ENCODE measurements around the gene EBI3. TPM values are rescaled to one million over a fixed set of nuclear protein-coding genes. Genes with fewer than 3 reads are reported as not detected.

The EBI3 gene
- total and polyA plus RNA-seq, 4 donors: 1.8 to 7.8 (median 2.5) TPM

- peak within 1 kb of the TSS; percentile 71 to 85 (median 72) for H3K4me3 ChIP-seq (ENCODE audit: low read depth in 1 of 3, low read length in 3 of 3)
- H3K9me3 ChIP-seq (ENCODE audit: control insufficient read depth in 4 of 4, low read length in 3 of 4): no peaks in the 10 kb centered on the region
- TF ChIP-seq SP1 (IDR thresholded peaks at IDR 0.05): peak; percentile 75
- no peak for TF ChIP-seq TAF1 (conservative IDR thresholded peaks at IDR 0.05)
- peak in 1 of 2 donors; percentile 20 for TF ChIP-seq JUND (IDR thresholded peaks at IDR 0.05)
- TF ChIP-seq HNF4A (conservative IDR thresholded peaks at IDR 0.05): peak in 1 of 2 donors; percentile 6
- TF ChIP-seq CTCF (IDR thresholded peaks at IDR 0.05; ENCODE audit: low read depth, low read length, missing input control): no peak
- peak; percentile 39 for TF ChIP-seq ATF3 (IDR thresholded peaks at IDR 0.05)
- peak; percentile 98 to 100 for TF ChIP-seq GABPA (IDR thresholded peaks at IDR 0.05 in 1 of 2, conservative IDR thresholded peaks at IDR 0.05 in 1 of 2)
- TF ChIP-seq REST (IDR thresholded peaks at IDR 0.05): peak; percentile 74
- no peak for TF ChIP-seq FOXA2 (IDR thresholded peaks at IDR 0.05)
- TF ChIP-seq EGR1 (IDR thresholded peaks at IDR 0.05; ENCODE audit: low read depth in 2 of 2): peak; percentile 60 to 67
- TF ChIP-seq RAD21 (IDR thresholded peaks at IDR 0.05): peak in 1 of 2 donors; percentile 7
- TF ChIP-seq YY1 (IDR thresholded peaks at IDR 0.05): peak; percentile 95
- peak; percentile 56 for TF ChIP-seq FOXA1 (IDR thresholded peaks at IDR 0.05)
- peak; percentile 63 for TF ChIP-seq MAX (IDR thresholded peaks at IDR 0.05)
- TF ChIP-seq RXRA (IDR thresholded peaks at IDR 0.05): peak in 1 of 2 donors; percentile 59
- TF ChIP-seq NR2F2 (IDR thresholded peaks at IDR 0.05): peak; percentile 59
- TF ChIP-seq HNF4G (IDR thresholded peaks at IDR 0.05): no peak
- TF ChIP-seq ZBTB33 (IDR thresholded peaks at IDR 0.05): no peak
- H3K9ac ChIP-seq (ENCODE audit: low read depth in 1 of 2, low read length in 2 of 2): peak within 1 kb of the TSS; percentile 71 to 79
- DNase-seq (ENCODE audit: low spot score): peak; percentile 92
- no peaks in the 10 kb centered on the region for H3K27me3 ChIP-seq (ENCODE audit: control insufficient read depth in 4 of 4, insufficient read depth in 4 of 4, low read length in 3 of 4)
- peaks cover 13 to 34% (median 24%) of the 10 kb centered on the region in 4 donors for H3K4me1 ChIP-seq (ENCODE audit: control insufficient read depth in 4 of 4, insufficient read depth in 4 of 4, low read length in 3 of 4)
- under 1% methylated on average over 58 of the region's 58 CpGs for WGBS
- H3K27ac ChIP-seq (ENCODE audit: low read depth in 1 of 2, low read length in 2 of 2): peak within 1 kb of the TSS; percentile 69 to 78
- peaks cover 0 to 2% (median under 1%) of the 10 kb centered on the region in 4 donors for H3K36me3 ChIP-seq (ENCODE audit: control insufficient read depth in 4 of 4, insufficient read depth in 3 of 4, low read depth in 1 of 4, low read length in 3 of 4)
Observed at GRCh38 chr19:4182084-4182810, 47.1 kb upstream of the EBI3 start, which contains the start of the genes ANKRD24 and SIRT6. ANKRD24 (plus strand) TSS chr19:4182689; CDS start chr19:4186426, 3,737 bp downstream. SIRT6 (minus strand) TSS chr19:4182563; CDS start chr19:4182539, 24 bp downstream.

All from liver (tissue), 9 donors.